ENCODE results near the gene HPX. TPM values are rescaled to one million over a fixed set of nuclear protein-coding genes. Genes with fewer than 3 reads are reported as not detected.

The HPX gene
- total and polyA plus RNA-seq, 9 donors = 0.46 to 4.1 (median 2.4) TPM

DNA sequence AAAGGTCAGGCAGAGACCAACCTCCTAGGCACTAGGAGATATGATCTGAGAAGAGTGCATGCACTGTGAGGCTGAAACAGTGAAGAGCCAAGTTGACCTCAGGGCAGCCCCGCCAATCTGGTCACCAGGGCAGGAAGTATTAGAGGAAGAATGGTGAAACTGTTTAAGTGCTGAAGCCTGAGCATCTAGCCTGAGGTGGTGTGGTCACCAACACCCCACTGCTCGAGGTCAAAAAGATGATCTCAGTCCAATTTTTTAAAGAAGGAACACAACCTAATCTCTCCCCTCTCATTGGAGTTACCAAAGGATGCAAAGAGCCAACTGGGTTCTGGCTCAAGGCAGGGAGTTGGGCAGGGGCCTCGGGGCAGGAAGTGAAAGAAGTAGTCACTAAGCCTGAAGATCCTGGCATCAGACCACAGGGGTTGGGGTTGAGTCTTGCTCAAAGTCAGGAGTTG lies 25.9 kb downstream of the HPX start:
- DNase-seq = no peak
- H3K4me1 ChIP-seq (ENCODE audit: insufficient read depth) = peaks cover 4% of the 10 kb centered on the region
- no peaks in the 10 kb centered on the region for H3K36me3 ChIP-seq
- intact Hi-C loops (cut with DNase I) = no loop called here
- no peaks in the 10 kb centered on the region for H3K9me3 ChIP-seq
- no peak overlapping the region for H3K4me3 ChIP-seq
- WGBS, 3 donors = 81 to 90% (median 82%) methylated on average over 3 of the region's 3 CpGs
- no peaks in the 10 kb centered on the region for H3K27me3 ChIP-seq
- no peak overlapping the region for H3K27ac ChIP-seq
- TF ChIP-seq EP300 (IDR thresholded peaks at IDR 0.05) = no peak
- TF ChIP-seq POLR2A (IDR thresholded peaks at IDR 0.05) = no peak
- TF ChIP-seq, protein P1, sequence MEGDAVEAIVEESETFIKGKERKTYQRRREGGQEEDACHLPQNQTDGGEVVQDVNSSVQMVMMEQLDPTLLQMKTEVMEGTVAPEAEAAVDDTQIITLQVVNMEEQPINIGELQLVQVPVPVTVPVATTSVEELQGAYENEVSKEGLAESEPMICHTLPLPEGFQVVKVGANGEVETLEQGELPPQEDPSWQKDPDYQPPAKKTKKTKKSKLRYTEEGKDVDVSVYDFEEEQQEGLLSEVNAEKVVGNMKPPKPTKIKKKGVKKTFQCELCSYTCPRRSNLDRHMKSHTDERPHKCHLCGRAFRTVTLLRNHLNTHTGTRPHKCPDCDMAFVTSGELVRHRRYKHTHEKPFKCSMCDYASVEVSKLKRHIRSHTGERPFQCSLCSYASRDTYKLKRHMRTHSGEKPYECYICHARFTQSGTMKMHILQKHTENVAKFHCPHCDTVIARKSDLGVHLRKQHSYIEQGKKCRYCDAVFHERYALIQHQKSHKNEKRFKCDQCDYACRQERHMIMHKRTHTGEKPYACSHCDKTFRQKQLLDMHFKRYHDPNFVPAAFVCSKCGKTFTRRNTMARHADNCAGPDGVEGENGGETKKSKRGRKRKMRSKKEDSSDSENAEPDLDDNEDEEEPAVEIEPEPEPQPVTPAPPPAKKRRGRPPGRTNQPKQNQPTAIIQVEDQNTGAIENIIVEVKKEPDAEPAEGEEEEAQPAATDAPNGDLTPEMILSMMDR (IDR thresholded peaks at IDR 0.05) = no peak

DNA sequence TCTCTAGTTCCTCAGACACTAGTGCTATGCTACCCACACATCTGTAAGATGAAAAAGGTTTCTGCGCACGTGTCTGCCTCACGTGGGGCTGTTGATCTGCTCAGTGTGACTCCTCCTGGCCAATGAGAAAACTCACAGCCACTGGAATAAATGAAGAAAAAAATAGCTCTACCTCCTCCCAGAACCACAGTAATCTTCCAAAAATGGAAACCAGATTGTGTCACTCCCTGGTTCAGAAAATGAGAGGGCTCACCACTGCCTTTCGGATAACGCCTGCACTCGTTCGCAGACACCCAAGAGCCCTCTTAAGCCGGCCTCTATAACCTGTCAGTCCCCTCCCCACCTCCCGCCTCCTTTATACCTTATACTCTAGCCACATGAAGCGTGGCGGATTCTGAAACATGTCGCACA lies 27.0 kb downstream of the HPX start:
- DNase-seq = no peak
- intact Hi-C loops (cut with DNase I) = no loop called here
- Histone ChIP-seq H3K27me3 (no peaks in the 10 kb centered on the region), H3K27ac (no peak overlapping the region), H3K4me3 (no peak overlapping the region), H3K36me3 (no peaks in the 10 kb centered on the region), H3K4me1 (ENCODE audit: insufficient read depth) (peaks cover 4% of the 10 kb centered on the region), H3K9me3 (no peaks in the 10 kb centered on the region)
- TF ChIP-seq, protein P1 (IDR thresholded peaks at IDR 0.05) = no peak
- TF ChIP-seq POLR2A (IDR thresholded peaks at IDR 0.05) (no peak), EP300 (IDR thresholded peaks at IDR 0.05) (no peak)
- 85 to 89% (median 88%) methylated on average over 12 of the region's 12 CpGs for WGBS, 3 donors

DNA sequence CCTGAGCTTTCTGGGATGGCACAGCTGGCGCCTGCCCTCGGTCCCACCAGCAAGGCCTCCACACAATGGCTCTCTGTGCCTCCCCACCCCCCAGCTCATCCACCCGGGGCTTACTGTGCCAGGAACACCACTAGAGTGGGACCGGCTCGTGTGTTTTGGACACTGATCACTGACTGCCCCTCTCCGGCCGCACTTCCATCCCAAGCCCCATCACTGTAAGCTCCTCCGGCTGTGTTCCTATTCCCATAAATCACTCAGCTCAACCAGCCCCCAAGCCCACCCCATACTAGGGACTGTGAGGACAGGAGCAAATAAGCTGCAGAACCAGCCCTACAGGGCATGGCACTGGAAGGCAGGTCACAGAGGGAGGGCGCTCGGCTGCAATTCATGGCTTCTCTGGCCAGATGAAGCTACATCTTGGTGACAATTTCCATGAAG lies 29.2 kb downstream of the HPX start:
- no peaks in the 10 kb centered on the region for H3K36me3 ChIP-seq
- H3K9me3 ChIP-seq = no peaks in the 10 kb centered on the region
- no peak overlapping the region for H3K4me3 ChIP-seq
- no peak overlapping the region for H3K27ac ChIP-seq
- TF ChIP-seq EP300 (IDR thresholded peaks at IDR 0.05) (no peak), POLR2A (IDR thresholded peaks at IDR 0.05) (no peak)
- TF ChIP-seq, protein P1 (IDR thresholded peaks at IDR 0.05) = no peak
- intact Hi-C loops (cut with DNase I) = no loop called here
- WGBS, 3 donors = 92 to 95% (median 93%) methylated on average over 10 of the region's 10 CpGs
- peaks cover 4% of the 10 kb centered on the region for H3K4me1 ChIP-seq (ENCODE audit: insufficient read depth)
- no peak for DNase-seq
- no peaks in the 10 kb centered on the region for H3K27me3 ChIP-seq

DNA sequence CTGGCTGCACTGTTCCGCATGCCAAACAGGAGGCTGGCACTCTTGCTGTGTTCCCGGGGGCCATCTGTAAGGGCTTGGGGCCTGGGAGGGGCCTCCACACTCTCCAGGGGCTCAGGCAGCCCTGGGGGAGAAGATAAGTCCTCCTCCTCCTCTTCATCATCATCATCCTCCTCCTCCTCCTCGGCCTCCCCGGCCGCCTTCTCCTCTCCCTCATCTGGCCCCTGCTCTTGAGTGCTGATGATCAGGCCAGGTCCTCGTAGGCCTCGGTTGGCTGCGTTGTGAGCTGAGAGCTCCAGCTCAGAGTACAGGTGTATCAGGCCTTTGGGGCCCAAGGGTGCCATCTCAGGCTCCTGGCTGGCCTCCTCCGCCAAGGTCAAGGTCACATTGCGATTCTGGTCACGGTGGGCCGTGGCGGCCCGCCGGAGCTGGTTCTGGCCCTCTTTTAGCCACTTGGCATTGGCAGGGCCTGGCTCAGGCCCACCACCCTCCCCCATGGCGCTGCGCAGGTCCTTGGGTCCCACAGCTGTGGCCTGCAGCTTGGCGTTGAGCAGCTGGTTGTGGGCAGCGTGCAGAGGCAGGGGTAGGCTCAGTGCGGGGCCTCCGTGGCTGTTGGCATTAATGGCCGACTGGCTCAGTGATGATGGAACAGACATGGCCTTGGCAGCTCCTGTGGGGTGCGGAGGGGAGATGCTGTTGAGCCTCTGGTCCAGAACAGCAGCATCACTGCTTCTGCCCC lies 29.9 kb downstream of the HPX start:
- intact Hi-C loops (cut with DNase I) = no loop called here
- TF ChIP-seq, protein P1 (IDR thresholded peaks at IDR 0.05) = no peak
- no peak for TF ChIP-seq POLR2A (IDR thresholded peaks at IDR 0.05)
- TF ChIP-seq EP300 (IDR thresholded peaks at IDR 0.05) = no peak
- Histone ChIP-seq H3K4me1 (ENCODE audit: insufficient read depth) (peaks cover 1% of the 10 kb centered on the region), H3K36me3 (no peaks in the 10 kb centered on the region), H3K4me3 (no peak overlapping the region), H3K27ac (no peak overlapping the region), H3K27me3 (no peaks in the 10 kb centered on the region), H3K9me3 (no peaks in the 10 kb centered on the region)
- no peak for DNase-seq
- WGBS, 3 donors = 84 to 90% (median 88%) methylated on average over 17 to 23 of the region's 23 CpGs
